GM12874 (cell line): ENCODE data around the gene SH2D3A.

Source experiments
- TF ChIP-seq, protein P1 (sequence below): IDR thresholded peaks from 2 replicates; pipeline ENCODE4 v1.5.1; 2011; ENCODE audit warnings: low read depth, mild to moderate bottlenecking, control low read depth, low read length, moderate library complexity; ENCODE audit not compliant: insufficient read depth

SH2D3A gene

DNA sequence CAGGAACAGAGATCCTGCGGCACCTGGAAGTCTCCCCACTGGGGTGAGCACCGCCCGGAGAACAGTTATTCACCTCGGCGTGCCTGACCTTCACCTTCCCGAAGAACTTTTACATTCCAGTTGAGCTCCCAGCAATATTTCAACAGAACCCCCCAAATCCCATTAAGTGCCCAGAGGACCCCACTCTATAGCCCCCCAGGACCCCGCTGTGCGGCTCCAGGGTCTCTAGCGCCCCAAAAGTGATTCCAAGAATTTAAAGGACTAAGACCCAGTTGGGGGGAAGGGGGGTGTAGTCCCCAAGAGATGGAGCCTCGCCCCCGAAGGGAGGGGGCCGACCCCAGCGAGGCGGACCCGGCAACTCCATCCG, 30.3 kb downstream of the SH2D3A start:
- TF ChIP-seq, protein P1, sequence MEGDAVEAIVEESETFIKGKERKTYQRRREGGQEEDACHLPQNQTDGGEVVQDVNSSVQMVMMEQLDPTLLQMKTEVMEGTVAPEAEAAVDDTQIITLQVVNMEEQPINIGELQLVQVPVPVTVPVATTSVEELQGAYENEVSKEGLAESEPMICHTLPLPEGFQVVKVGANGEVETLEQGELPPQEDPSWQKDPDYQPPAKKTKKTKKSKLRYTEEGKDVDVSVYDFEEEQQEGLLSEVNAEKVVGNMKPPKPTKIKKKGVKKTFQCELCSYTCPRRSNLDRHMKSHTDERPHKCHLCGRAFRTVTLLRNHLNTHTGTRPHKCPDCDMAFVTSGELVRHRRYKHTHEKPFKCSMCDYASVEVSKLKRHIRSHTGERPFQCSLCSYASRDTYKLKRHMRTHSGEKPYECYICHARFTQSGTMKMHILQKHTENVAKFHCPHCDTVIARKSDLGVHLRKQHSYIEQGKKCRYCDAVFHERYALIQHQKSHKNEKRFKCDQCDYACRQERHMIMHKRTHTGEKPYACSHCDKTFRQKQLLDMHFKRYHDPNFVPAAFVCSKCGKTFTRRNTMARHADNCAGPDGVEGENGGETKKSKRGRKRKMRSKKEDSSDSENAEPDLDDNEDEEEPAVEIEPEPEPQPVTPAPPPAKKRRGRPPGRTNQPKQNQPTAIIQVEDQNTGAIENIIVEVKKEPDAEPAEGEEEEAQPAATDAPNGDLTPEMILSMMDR: no peak

DNA sequence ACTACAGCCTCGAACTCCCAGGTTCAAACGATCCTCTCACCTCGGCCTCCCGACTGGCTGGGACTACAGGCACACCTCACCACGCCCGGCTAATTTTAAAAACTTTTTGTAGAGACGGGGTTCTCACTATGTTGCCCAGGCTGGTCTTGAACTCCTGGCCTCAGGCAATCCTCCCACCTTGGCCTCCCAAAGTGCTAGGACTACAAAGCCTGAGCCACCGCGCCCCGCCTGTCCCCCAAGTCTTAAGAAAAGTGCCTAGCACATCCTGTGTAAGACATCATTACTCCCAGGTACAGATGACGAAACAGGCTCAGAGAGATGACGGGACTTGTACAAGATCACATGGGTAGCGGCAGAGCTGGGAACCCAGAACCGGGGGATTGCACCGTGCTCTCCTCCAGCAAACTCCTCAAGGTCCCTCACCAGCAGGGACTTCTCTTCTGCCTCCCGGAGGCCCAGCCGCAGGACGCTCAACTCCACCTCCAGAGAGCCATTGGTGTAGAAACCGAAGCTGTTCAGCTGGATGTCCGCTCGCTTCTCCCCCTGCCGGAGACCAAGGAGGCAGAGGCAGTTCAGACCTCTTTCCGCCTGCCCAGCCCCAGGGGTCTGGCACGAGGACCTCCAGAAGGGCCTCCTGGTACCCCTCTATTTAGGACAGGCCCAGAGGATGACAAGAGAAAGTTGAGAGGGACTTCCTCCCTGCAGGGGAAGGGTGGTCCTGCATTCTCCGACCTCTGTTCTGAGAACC, 30.9 kb downstream of the SH2D3A start:
- TF ChIP-seq, protein P1: peak; percentile 73

DNA sequence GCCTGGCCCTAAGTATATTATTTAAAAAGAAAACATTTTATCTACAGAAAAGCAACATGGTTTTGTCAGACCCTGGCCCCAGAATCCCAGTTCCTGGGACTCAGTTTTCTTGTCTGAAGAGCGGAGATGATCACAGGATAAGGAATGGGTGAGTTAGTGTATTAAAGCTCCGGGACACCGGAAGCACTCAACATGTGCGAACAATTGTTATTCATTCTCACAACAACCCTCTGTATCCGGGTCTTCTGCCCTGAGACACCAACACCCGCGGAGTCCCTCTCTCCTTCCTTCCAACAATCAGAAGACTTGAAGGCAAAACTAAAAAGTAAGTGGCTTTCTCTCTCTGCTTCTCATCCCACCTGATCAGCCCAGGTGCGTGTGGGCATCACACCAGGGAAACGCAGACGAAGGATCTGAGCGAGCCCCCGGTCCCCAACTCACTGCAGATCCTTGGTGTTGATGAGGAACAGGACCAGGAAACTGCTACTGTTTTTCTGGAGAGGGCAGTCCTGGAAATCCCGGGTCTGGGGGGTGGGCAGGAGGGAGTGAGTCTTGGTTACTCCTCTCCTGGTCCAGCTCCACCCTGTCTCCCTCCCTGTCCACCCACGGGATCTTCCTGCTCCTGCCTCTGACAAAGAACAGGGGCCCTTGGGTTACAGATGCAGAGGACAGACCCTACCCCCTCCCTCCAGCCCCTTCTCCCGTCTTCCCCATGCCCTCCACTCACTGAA, 31.9 kb downstream of the SH2D3A start:
- TF ChIP-seq, protein P1: no peak

DNA sequence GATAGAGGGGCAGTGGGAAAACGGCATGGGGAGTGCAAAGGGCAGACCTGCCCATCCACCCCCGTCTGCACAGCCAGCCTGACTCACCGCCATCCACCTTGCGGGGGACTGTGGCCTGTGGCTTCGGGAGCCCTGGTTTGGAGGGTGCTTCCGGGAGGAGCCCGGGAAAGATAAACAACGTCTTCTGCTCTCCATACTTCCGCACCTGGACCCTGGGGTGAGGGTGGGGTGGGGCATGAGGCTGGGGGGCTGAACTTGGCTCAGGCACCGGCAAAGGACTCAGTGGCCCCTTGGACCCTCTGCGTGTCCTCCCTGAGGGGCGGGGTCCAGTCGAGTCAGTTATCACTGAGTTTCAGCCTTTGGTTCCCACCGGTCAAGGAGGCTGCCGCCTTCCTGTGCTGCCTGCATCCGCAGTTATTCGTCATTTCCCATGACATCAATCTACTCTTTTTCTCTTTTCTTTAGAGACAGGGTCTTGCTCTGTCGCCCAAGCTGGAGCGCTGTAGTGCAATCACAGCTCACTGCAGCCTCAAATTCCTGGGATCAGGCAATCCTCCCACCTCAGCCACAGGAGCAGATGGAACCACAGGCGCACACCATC, 33.0 kb downstream of the SH2D3A start:
- TF ChIP-seq, protein P1: no peak

GRCh38 chr19:6733338-6734095, 33.7 kb downstream of the SH2D3A start:
- TF ChIP-seq, protein P1: peak; percentile 61

DNA sequence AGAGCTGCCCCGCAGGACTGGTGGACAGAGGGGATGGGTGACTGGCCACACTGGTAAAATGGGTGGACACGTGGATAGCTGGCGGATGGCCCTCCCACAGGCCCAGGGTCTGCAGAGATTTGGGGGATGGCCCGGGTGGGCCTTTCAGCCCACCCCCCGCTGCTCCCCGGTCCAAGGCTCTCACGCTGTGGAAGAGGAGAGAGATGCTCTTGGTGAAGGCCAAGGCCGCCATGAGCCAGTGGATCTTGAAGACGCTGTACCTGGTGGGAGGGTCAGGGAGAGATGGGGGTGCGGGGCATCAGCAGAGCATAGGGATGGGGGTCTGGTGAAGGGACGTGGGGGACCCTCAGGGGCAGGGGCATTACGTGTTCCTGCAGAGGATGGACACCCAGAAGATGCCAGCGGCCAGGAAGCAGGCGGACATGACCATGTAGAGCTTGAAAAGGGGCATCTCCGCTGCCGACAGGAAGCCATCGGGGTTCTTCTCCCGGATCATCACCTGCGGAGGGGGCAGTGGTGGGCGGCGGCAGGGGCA, 34.4 kb downstream of the SH2D3A start:
- TF ChIP-seq, protein P1: no peak
